ENCODE data around the gene MAB21L4.

GRCh38 chr2:240848900-240849680 is 46.9 kb downstream of the MAB21L4 start:
- TF ChIP-seq CTCF (IDR thresholded peaks at IDR 0.05; ENCODE audit: insufficient read depth, low read depth, low read length) (no peak), EZH2 (IDR thresholded peaks at IDR 0.05; ENCODE audit: insufficient read depth, low read length) (no peak)
